Neuronal stem cell (in vitro differentiated cells): Measurements from ENCODE around the gene ENAM.
"Not testable (repeated sequence)": the region's sequence is repeated elsewhere in the genome, so short reads cannot be mapped to it uniquely, and the experiment has no call there.

Source experiments
- DNase-seq: peaks from one replicate; pipeline ENCODE4 v3.0.0-alpha.2; 2013; ENCODE audit warnings: low spot score
- H2AFZ ChIP-seq: one replicate; pipeline ENCODE4 v1.6.1; 2013; ENCODE audit warnings: mild to moderate bottlenecking, low read length, inconsistent platforms
- H2AK5ac ChIP-seq: 2 replicates; pipeline ENCODE4 v1.6.1; 2013; ENCODE audit warnings: low read depth, mild to moderate bottlenecking, inconsistent platforms, low read length, moderate library complexity, mixed read lengths
- H2BK120ac ChIP-seq: 2 replicates; pipeline ENCODE4 v1.6.1; 2013; ENCODE audit warnings: low read depth, mild to moderate bottlenecking, inconsistent platforms, low read length, moderate library complexity, mixed read lengths
- H2BK12ac ChIP-seq: one replicate; pipeline ENCODE4 v1.6.1; 2013; ENCODE audit warnings: low read length, inconsistent platforms
- H2BK15ac ChIP-seq: 2 replicates; pipeline ENCODE4 v1.6.1; 2013; ENCODE audit warnings: mild to moderate bottlenecking, low read length, inconsistent platforms, mixed read lengths
- H2BK5ac ChIP-seq: one replicate; pipeline ENCODE4 v1.6.1; 2013; ENCODE audit warnings: inconsistent platforms, mild to moderate bottlenecking, low read length, moderate library complexity
- H3K14ac ChIP-seq: one replicate; pipeline ENCODE4 v1.6.1; 2013; ENCODE audit warnings: low read length, inconsistent platforms
- H3K18ac ChIP-seq: 2 replicates; pipeline ENCODE4 v1.6.1; 2013; ENCODE audit warnings: low read length, inconsistent platforms
- H3K23ac ChIP-seq: 2 replicates; pipeline ENCODE4 v1.6.1; 2013; ENCODE audit warnings: low read depth, mild to moderate bottlenecking, mixed read lengths, low read length, inconsistent platforms; ENCODE audit not compliant: poor library complexity
- H3K27ac ChIP-seq: replicated peaks from 3 replicates; pipeline ENCODE4 v1.5.1; 2013; ENCODE audit warnings: low read length, inconsistent platforms
- H3K27me3 ChIP-seq, 3 experiments: 2 replicates each; pipeline ENCODE4 v1.6.1; 2013; ENCODE audit warnings: low read length in 3 of 3, mild to moderate bottlenecking in 2 of 3, inconsistent platforms in 1 of 3, low read depth in 1 of 3, mixed read lengths in 1 of 3, moderate library complexity in 1 of 3; ENCODE audit not compliant: control insufficient read depth in 3 of 3, insufficient read depth in 3 of 3
- H3K36me3 ChIP-seq, 2 donors: replicated peaks in 1 of 2; 2 replicates each; pipeline ENCODE4 v1.6.1; 2013; ENCODE audit warnings: low read length in 2 of 2; ENCODE audit not compliant: control insufficient read depth in 2 of 2, insufficient read depth in 2 of 2
- H3K4ac ChIP-seq: 2 replicates; pipeline ENCODE4 v1.6.1; 2013; ENCODE audit warnings: inconsistent platforms, mild to moderate bottlenecking, low read length, moderate library complexity
- H3K4me1 ChIP-seq, 2 donors: 1 replicate in 1 of 2; 2 replicates in 1 of 2; pipeline ENCODE4 v1.6.1; 2013; ENCODE audit warnings: low read length in 2 of 2, low read depth in 1 of 2; ENCODE audit not compliant: control insufficient read depth in 2 of 2, insufficient read depth in 1 of 2
- H3K4me2 ChIP-seq: one replicate; pipeline ENCODE4 v1.6.1; 2013; ENCODE audit warnings: mild to moderate bottlenecking, low read length, inconsistent platforms; ENCODE audit not compliant: insufficient read depth, poor library complexity, severe bottlenecking
- H3K4me3 ChIP-seq, 2 donors: 2 replicates each; pipeline ENCODE4 v1.5.1; 2013; ENCODE audit warnings: low read length in 2 of 2, mild to moderate bottlenecking in 2 of 2, inconsistent platforms in 1 of 2, moderate library complexity in 1 of 2
- H3K79me1 ChIP-seq: one replicate; pipeline ENCODE4 v1.6.1; 2013; ENCODE audit warnings: low read depth, mild to moderate bottlenecking, inconsistent platforms, low read length, moderate library complexity
- H3K9ac ChIP-seq: one replicate; pipeline ENCODE4 v1.6.1; 2013; ENCODE audit warnings: mild to moderate bottlenecking, low read depth, low read length, inconsistent platforms; ENCODE audit not compliant: poor library complexity
- H3K9me3 ChIP-seq, 2 donors: replicated peaks in 1 of 2; 2 replicates each; pipeline versions ENCODE3 to v1.6.1; 2013; ENCODE audit warnings: low read length in 2 of 2, mild to moderate bottlenecking in 2 of 2, inconsistent platforms in 1 of 2, low read depth in 1 of 2, mixed read lengths in 1 of 2, moderate library complexity in 1 of 2; ENCODE audit not compliant: control insufficient read depth in 2 of 2, insufficient read depth in 1 of 2
- H4K8ac ChIP-seq: one replicate; pipeline ENCODE4 v1.6.1; 2013; ENCODE audit warnings: low read depth, mild to moderate bottlenecking, inconsistent platforms, low read length, moderate library complexity
- H4K91ac ChIP-seq: one replicate; pipeline ENCODE4 v1.6.1; 2013; ENCODE audit warnings: low read length, low read depth, mild to moderate bottlenecking, inconsistent platforms; ENCODE audit not compliant: poor library complexity
- WGBS, 2 donors: extraction: QIAGEN DNeasy Blood & Tissue Kit; methylation state at CpG; one replicate each; pipeline ENCODE4 v1.1.7; 2013; ENCODE audit warnings: missing lambda C conversion rate in 2 of 2, mixed read lengths in 1 of 2; ENCODE audit not compliant: insufficient read length in 2 of 2, insufficient replicate concordance in 1 of 2; ENCODE audit errors: extremely low coverage in 2 of 2; 5-methylcytosine and 5-hydroxymethylcytosine counted together

Gene ENAM

DNA sequence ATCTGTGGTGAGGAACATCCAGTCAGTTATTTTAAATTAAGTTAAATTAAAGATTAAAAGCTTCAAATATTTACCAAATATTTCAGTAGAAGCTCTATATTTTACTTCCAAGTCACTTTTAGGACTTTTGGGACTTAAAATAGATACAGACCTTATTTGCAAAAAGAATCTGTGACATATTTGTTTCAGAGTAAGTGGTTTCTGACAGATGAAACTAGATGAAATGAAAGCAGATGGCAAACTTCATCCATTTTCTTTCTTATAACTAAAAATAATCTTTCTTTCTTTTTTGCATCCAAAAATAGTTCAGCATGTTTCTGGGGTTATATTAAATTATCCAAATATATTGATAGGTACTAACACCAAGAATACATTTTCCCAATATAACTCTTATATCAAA, 53.2 kb downstream of the ENAM start:
- Histone ChIP-seq H3K14ac (no peak overlapping the region), H3K4me1 (no peaks in the 10 kb centered on the region), H2BK5ac (no peak overlapping the region), H3K4me3 (no peak overlapping the region), H3K9me3 (no peaks in the 10 kb centered on the region), H2AK5ac (no peak overlapping the region), H2BK12ac (no peak overlapping the region), H2BK120ac (no peak overlapping the region), H3K4ac (no peak overlapping the region), H4K8ac (no peak overlapping the region), H3K27me3 (no peaks in the 10 kb centered on the region), H3K23ac (no peak overlapping the region), H3K36me3 (no peaks in the 10 kb centered on the region), H2BK15ac (no peak overlapping the region), H4K91ac (no peak overlapping the region), H3K9ac (no peak overlapping the region), H3K79me1 (no peaks in the 10 kb centered on the region), H3K27ac (no peak overlapping the region), H3K18ac (no peak overlapping the region), H3K4me2 (no peak overlapping the region), H2AFZ (no peak overlapping the region)
- no peak for DNase-seq

DNA sequence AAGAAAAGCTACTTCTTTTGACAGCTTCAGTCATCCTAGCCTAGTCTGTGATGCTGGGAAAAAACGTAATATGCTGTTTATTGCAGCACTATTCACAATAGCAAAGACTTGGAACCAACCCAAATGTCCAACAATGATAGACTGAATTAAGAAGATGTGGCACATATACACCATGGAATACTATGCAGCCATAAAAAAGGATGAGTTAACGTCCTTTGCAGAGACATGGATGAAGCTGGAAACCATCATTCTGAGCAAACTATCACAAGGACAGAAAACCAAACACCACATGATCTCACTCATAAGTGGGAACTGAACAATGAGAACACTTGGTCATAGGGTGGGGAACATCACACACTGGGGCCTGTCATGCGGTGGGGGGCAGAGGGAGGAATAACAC, 53.6 kb downstream of the ENAM start:
- WGBS, 2 donors, result no CpG with 5 or more reads among the region's 3 CpGs
- not testable (repeated sequence) for H3K36me3 ChIP-seq

DNA sequence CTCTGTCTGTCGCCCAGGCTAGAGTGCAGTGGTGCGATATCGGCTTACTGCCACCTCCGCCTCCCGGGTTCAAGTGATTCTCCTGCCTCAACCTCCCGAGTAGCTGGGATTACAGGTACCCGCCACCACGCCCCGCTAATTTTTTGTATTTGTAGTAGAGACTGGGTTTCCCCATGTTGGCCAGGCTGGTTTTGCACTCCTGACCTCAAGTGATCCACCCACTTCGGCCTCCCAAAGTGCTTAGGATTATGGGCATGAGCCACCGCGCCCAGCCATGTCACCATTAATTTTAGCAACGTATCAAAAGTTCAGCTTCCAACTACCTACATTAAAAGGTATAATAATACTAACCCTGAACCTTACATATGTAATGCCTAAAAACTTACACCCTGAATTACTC, 58.8 kb downstream of the ENAM start:
- WGBS, 2 donors, result no CpG with 5 or more reads among the region's 13 CpGs
- H3K4ac ChIP-seq, result no peak overlapping the region
- H3K9ac ChIP-seq, result no peak overlapping the region
- peaks cover 4 to 30% of the 10 kb centered on the region in 2 donors for H3K36me3 ChIP-seq
- peak overlapping the region; percentile 86 for H3K27ac ChIP-seq
- H3K23ac ChIP-seq, result peak overlapping the region; percentile 73
- H2BK5ac ChIP-seq, result no peak overlapping the region
- H3K27me3 ChIP-seq, result no peaks in the 10 kb centered on the region
- no peak overlapping the region for H3K14ac ChIP-seq
- no peak overlapping the region for H4K91ac ChIP-seq
- no peak for DNase-seq
- peak overlapping the region; percentile 71 for H3K4me2 ChIP-seq
- peaks cover 3 to 12% of the 10 kb centered on the region in 2 donors for H3K4me1 ChIP-seq
- H2BK15ac ChIP-seq, result no peak overlapping the region
- no peak overlapping the region for H2AK5ac ChIP-seq
- no peak overlapping the region for H2BK12ac ChIP-seq
- H3K9me3 ChIP-seq, result peaks cover 0 to 2% of the 10 kb centered on the region in 2 donors
- peak overlapping the region; percentile 94 for H2AFZ ChIP-seq
- peaks cover 4% of the 10 kb centered on the region for H3K79me1 ChIP-seq
- no peak overlapping the region for H4K8ac ChIP-seq
- no peak overlapping the region for H2BK120ac ChIP-seq
- peak overlapping the region; percentile 89 to 97 for H3K4me3 ChIP-seq
- no peak overlapping the region for H3K18ac ChIP-seq

More for the DNA sequence above, 53.6 kb downstream of the ENAM start:
- not testable (repeated sequence) for H2BK5ac ChIP-seq, H4K91ac ChIP-seq, H3K14ac ChIP-seq, H3K9me3 ChIP-seq, H2BK12ac ChIP-seq, H3K27me3 ChIP-seq, H3K18ac ChIP-seq, H3K9ac ChIP-seq, H3K4me2 ChIP-seq, H3K23ac ChIP-seq, H2BK15ac ChIP-seq, H3K4ac ChIP-seq, H3K27ac ChIP-seq, DNase-seq, H2BK120ac ChIP-seq, H2AK5ac ChIP-seq, H2AFZ ChIP-seq, H3K4me1 ChIP-seq, H3K79me1 ChIP-seq, H4K8ac ChIP-seq
- peak overlapping the region in 1 of 2 donors; percentile 58 for H3K4me3 ChIP-seq

- Histone ChIP-seq H3K4me1 (peaks cover 3 to 12% of the 10 kb centered on the region in 2 donors), H3K36me3 (peaks cover 4 to 37% of the 10 kb centered on the region in 2 donors), H2BK5ac (peak within 1 kb of the TSS; percentile 30), H2BK15ac (peak within 1 kb of the TSS; percentile 85), H2AFZ (peak within 1 kb of the TSS; percentile 94), H2BK12ac (peak within 1 kb of the TSS; percentile 7), H3K23ac (peak within 1 kb of the TSS; percentile 87), H3K27ac (peak within 1 kb of the TSS; percentile 86), H3K9me3 (peaks cover 0 to 2% of the 10 kb centered on the region in 2 donors), H4K8ac (peak within 1 kb of the TSS; percentile 98), H2AK5ac (peak within 1 kb of the TSS; percentile 64), H3K14ac (peak within 1 kb of the TSS; percentile 25), H3K4me2 (peak within 1 kb of the TSS; percentile 75), H3K4me3 (peak within 1 kb of the TSS; percentile 89 to 97), H4K91ac (peak within 1 kb of the TSS; percentile 61), H3K9ac (peak within 1 kb of the TSS; percentile 98), H3K27me3 (no peaks in the 10 kb centered on the region), H3K18ac (peak within 1 kb of the TSS; percentile 98), H3K79me1 (peaks cover 4% of the 10 kb centered on the region), H2BK120ac (no peak within 1 kb of the TSS), H3K4ac (no peak within 1 kb of the TSS)
- peak; percentile 96 for DNase-seq
- WGBS, 2 donors, result no CpG with 5 or more reads among the region's 70 CpGs
Measured at GRCh38 chr4:70687821-70688794, 59.6 kb downstream of the ENAM start, which contains the start of gene UTP3. TSS of gene UTP3 (plus strand) at chr4:70688532. CDS start at chr4:70688678, 146 bp downstream.
